ES-I3 (cell line): ENCODE measurements around the gene RAB15.

Experiments
- H3K36me3 ChIP-seq: 2 replicates; pipeline ENCODE4 v1.6.1; 2013; ENCODE audit warnings: mild to moderate bottlenecking, low read length, control low read depth, moderate library complexity; ENCODE audit not compliant: insufficient read depth
- H3K4me1 ChIP-seq: 2 replicates; pipeline ENCODE4 v1.6.1; 2013; ENCODE audit warnings: mild to moderate bottlenecking, control low read depth, low read length; ENCODE audit not compliant: insufficient read depth
- H3K9ac ChIP-seq: 2 replicates; pipeline ENCODE4 v1.6.1; 2013; ENCODE audit warnings: low read depth, mild to moderate bottlenecking, low read length, moderate library complexity
- H3K9me3 ChIP-seq: 2 replicates; pipeline ENCODE4 v1.6.1; 2013; ENCODE audit warnings: mild to moderate bottlenecking, low read length, moderate library complexity; ENCODE audit not compliant: control insufficient read depth, insufficient read depth

RAB15 gene

GRCh38 chr14:64998455-64998931, 26.4 kb upstream of the RAB15 start:
- H3K9ac ChIP-seq, result no peak overlapping the region
- no peaks in the 10 kb centered on the region for H3K36me3 ChIP-seq
- peaks cover 17% of the 10 kb centered on the region for H3K4me1 ChIP-seq
- peaks cover 2% of the 10 kb centered on the region; the same call in 1 of the 2 replicates for H3K9me3 ChIP-seq

- Histone ChIP-seq H3K9ac (no peak overlapping the region), H3K36me3 (no peaks in the 10 kb centered on the region), H3K9me3 (peaks cover 2% of the 10 kb centered on the region; the same call in 1 of the 2 replicates), H3K4me1 (peaks cover 13% of the 10 kb centered on the region)
Observed at GRCh38 chr14:64997108-64997794, 25.1 kb upstream of the RAB15 start.

DNA sequence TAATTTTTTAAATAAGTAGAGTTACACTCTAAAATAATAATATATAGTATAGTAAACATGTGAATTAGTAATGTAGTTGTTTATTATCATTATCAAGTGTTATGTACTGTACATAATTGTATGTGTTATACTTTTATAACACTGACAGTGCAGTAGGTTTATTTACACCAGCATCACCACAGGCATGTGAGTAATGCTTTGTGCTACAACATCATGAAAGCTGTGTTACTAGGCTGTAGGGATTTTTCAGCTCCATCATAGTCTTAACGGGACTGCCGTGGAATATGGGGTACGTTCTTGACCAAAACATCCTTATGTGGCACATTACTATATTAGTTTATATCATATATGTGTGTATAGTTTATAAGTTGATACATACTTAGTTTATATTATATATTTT, 23.2 kb upstream of the RAB15 start:
- peaks cover 13% of the 10 kb centered on the region for H3K4me1 ChIP-seq
- peaks cover 2% of the 10 kb centered on the region; the same call in 1 of the 2 replicates for H3K9me3 ChIP-seq
- no peak overlapping the region for H3K9ac ChIP-seq
- H3K36me3 ChIP-seq, result no peaks in the 10 kb centered on the region

GRCh38 chr14:64994540-64994939, 22.4 kb upstream of the RAB15 start:
- Histone ChIP-seq H3K9ac (no peak overlapping the region), H3K36me3 (no peaks in the 10 kb centered on the region), H3K4me1 (peaks cover 13% of the 10 kb centered on the region), H3K9me3 (peaks cover 2% of the 10 kb centered on the region; the same call in 1 of the 2 replicates)

DNA sequence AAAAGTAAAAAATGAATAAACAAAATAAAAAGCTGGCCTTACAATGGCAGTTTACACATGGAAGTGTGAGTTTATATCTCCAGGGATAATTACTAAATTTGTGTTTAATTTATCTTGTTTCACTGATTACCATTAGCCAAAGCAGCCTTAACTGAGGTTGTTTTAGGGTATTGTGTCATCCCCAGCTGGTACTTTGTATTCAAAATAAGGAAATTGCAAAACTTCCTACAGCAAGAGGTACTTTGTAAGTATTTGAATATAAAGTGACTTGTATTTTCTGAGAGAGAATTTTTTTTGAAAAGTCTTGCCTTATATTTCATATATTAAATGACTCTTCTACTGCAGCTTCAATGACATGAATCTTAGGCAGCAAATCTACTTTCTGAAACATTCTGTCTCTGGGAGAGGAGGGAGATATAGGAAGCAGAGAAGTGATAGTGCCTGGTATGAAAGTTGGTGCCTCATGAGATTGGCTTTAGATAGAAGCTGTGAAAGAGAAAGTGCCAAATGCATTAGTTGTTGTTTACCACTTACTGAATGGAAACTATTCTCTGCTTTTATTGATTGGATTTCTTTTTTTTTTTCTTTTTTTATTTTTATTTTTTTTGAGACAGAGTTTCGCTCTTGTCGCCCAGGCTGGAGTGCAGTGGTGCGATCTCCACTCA, 21.3 kb upstream of the RAB15 start:
- peaks cover 2% of the 10 kb centered on the region; the same call in 1 of the 2 replicates for H3K9me3 ChIP-seq
- no peaks in the 10 kb centered on the region for H3K36me3 ChIP-seq
- H3K9ac ChIP-seq, result no peak overlapping the region
- H3K4me1 ChIP-seq, result peaks cover 10% of the 10 kb centered on the region

- Histone ChIP-seq H3K36me3 (no peaks in the 10 kb centered on the region), H3K9ac (no peak overlapping the region), H3K4me1 (peaks cover under 1% of the 10 kb centered on the region; the same call in 1 of the 2 replicates), H3K9me3 (peaks cover 2% of the 10 kb centered on the region; the same call in 1 of the 2 replicates)
Observed at GRCh38 chr14:64992328-64992885, 20.3 kb upstream of the RAB15 start.

- Histone ChIP-seq H3K4me1 (no peaks in the 10 kb centered on the region), H3K9me3 (no peaks in the 10 kb centered on the region), H3K36me3 (no peaks in the 10 kb centered on the region), H3K9ac (no peak overlapping the region)
Observed at GRCh38 chr14:64990939-64991338, 18.8 kb upstream of the RAB15 start.

- H3K36me3 ChIP-seq, result no peaks in the 10 kb centered on the region
- no peaks in the 10 kb centered on the region for H3K9me3 ChIP-seq
- no peak overlapping the region for H3K9ac ChIP-seq
- H3K4me1 ChIP-seq, result no peaks in the 10 kb centered on the region
Observed at GRCh38 chr14:64990296-64990695, 18.2 kb upstream of the RAB15 start.

GRCh38 chr14:64987438-64987767, 15.3 kb upstream of the RAB15 start:
- Histone ChIP-seq H3K9me3 (no peaks in the 10 kb centered on the region), H3K4me1 (peaks cover 3% of the 10 kb centered on the region; the same call in 1 of the 2 replicates), H3K36me3 (no peaks in the 10 kb centered on the region), H3K9ac (peak overlapping the region; percentile 85)

- peak within 1 kb of the TSS; percentile 85 for H3K9ac ChIP-seq
Observed at GRCh38 chr14:64986648-64987437, 14.7 kb upstream of the RAB15 start, which contains the start of gene FNTB. Gene FNTB (plus strand): TSS chr14:64986895. CDS start chr14:64986954, 59 bp downstream.

DNA sequence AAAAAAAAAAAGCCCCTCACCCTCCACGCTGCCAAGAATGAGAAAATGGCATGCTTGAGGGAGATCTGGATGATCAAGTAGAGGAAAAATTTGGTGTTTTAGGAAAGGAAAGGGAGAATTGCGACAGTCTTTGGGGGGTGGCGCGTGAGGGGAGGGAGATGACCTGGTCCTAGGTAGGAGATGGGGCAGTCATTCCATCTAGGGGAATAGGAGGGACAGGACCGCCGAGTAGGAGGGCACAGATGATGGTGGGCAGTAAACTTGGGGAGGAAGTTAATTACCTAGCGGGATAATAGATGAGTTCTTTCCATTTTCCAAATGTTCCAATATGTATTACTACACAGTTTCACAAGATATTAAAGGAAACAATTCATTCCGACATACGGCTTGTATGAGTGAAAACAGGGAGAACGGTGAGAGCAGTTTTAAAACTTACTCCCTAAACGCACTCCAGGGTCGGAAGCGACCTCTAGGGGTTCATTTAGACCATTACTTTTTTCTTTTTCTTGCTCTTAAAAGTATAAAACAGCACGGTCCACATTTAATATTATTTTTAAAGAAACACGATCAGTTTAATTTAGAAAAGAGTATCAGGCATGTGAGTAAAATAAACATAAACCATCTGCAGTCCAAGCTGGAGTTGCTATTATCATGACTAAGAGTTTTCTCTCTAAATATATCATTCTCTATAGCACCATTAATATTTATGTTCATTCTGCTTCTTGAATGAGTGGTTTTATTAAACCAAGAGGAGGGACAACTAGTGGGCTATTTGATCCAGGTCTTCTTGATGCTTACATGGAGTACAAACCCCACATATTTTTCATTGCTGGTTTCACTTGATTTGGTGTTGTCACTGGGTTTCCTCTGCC, 11.5 kb upstream of the RAB15 start:
- Histone ChIP-seq H3K36me3 (no peaks in the 10 kb centered on the region), H3K9ac (peak overlapping the region; percentile 53), H3K9me3 (no peaks in the 10 kb centered on the region), H3K4me1 (peaks cover 8% of the 10 kb centered on the region)

More at GRCh38 chr14:64986648-64987437, 14.7 kb upstream of the RAB15 start, which contains the start of gene FNTB:
- Histone ChIP-seq H3K36me3 (no peaks in the 10 kb centered on the region), H3K4me1 (peaks cover 3% of the 10 kb centered on the region; the same call in 1 of the 2 replicates), H3K9me3 (no peaks in the 10 kb centered on the region)

GRCh38 chr14:64979336-64980074, 7.4 kb upstream of the RAB15 start:
- Histone ChIP-seq H3K4me1 (peaks cover 24% of the 10 kb centered on the region), H3K36me3 (no peaks in the 10 kb centered on the region), H3K9ac (no peak overlapping the region)

GRCh38 chr14:64974563-64974962, 2.4 kb upstream of the RAB15 start:
- Histone ChIP-seq H3K4me1 (peaks cover 29% of the 10 kb centered on the region), H3K9ac (no peak overlapping the region), H3K9me3 (no peaks in the 10 kb centered on the region), H3K36me3 (no peaks in the 10 kb centered on the region)

More at GRCh38 chr14:64979336-64980074, 7.4 kb upstream of the RAB15 start:
- H3K9me3 ChIP-seq, result no peaks in the 10 kb centered on the region
